ENCODE results near the gene MEX3D.

Gene MEX3D

DNA sequence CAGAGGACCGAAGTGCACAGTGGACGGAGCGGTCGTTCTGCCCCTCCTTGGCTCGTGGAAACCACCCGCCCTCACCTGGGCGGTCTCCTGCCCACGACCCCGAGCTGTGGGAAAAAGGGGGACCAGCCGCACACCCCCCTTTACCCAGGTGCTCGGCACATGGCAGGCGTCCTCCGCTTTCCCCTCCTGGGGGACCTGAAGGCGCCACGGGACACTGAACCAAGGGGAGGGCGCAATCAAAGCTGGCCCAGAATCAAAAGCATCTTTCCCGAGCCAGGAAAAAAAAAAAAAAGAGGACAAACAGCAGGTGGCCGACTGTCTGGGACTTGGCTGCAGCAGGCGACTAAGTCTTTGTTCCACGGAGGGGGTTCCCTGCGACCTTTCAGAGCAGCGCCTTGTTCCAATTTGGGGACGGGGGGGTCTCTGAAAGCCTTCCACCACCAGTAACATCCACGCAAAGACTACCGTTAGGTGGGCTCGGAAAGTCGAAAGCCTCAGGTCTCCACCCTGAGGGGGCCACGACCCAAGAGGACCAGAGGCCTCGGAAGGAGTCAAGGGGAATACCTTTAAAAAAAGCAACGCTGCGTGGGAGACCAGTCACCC lies 23.4 kb upstream of the MEX3D start:
- Histone ChIP-seq H3K4me3 (ENCODE audit: low read length) (peak overlapping the region; percentile 63), H3K9me3 (ENCODE audit: control insufficient read depth, low read length) (no peaks in the 10 kb centered on the region), H3K27me3 (ENCODE audit: control insufficient read depth, insufficient read depth, low read length) (no peaks in the 10 kb centered on the region), H3K36me3 (ENCODE audit: control insufficient read depth, insufficient read depth, low read length) (no peaks in the 10 kb centered on the region), H3K4me1 (ENCODE audit: control insufficient read depth, insufficient read depth, low read length) (peaks cover 17% of the 10 kb centered on the region), H3K9ac (ENCODE audit: low read length) (peak overlapping the region; percentile 88)

DNA sequence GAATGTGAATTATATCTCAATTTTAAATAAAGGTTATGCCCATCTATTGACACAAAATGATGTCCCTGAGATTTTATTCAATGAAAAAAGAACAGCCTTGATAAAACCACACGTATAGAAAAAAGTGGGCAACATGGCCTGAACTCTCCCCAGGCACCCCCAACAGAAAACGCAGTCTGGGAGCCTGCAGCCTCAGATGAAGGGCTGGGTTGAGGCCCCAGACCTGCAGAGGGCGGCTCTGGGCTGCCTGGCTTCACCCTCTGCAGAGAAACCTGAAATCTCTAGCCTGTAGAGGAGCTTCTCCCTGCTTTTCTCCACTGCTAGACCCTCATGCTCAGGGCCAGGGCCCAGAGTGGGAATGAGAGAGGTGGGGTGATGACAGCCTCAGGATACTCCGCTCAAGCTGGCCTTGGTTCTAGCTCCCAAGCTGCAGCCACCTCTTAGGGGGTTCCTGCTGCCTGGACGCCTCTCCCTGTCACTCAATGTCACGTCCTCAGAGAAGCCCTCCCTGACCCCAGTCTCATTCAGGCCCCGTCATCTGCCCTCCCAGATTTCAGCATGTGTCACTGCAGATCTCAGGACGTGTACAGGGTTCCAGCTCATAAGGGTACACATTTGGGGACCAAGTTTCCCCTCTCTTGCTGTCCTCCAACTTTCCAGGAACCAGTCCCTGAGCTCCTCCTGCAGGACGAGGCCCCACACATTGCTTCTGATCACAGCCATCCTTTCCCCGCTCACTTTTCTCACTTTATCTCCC lies 22.7 kb upstream of the MEX3D start:
- Histone ChIP-seq H3K9ac (ENCODE audit: low read length) (peak overlapping the region; percentile 88), H3K4me1 (ENCODE audit: control insufficient read depth, insufficient read depth, low read length) (peaks cover 17% of the 10 kb centered on the region), H3K4me3 (ENCODE audit: low read length) (no peak overlapping the region), H3K36me3 (ENCODE audit: control insufficient read depth, insufficient read depth, low read length) (no peaks in the 10 kb centered on the region), H3K9me3 (ENCODE audit: control insufficient read depth, low read length) (no peaks in the 10 kb centered on the region), H3K27me3 (ENCODE audit: control insufficient read depth, insufficient read depth, low read length) (no peaks in the 10 kb centered on the region)

DNA sequence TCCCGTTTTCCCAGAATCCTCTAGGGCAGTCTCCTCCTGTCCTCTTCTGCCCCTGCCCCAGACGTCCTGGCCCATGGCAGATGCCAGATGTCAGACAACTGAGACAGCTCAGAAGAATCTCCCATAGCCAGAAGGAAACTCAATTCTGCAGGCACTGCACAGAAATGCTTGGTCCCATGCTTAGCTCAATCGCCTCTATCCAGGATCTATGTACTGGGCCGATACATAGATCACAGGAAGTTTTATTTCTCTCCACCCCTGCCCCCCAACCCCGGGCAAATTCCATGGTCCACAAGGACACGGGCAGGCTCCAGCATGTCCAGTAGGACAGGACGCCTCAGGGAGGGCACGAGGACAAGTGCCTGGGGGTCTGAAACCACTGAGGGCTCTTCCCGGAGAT lies 19.7 kb upstream of the MEX3D start:
- Histone ChIP-seq H3K9ac (ENCODE audit: low read length) (no peak overlapping the region), H3K9me3 (ENCODE audit: control insufficient read depth, low read length) (no peaks in the 10 kb centered on the region), H3K27me3 (ENCODE audit: control insufficient read depth, insufficient read depth, low read length) (no peaks in the 10 kb centered on the region), H3K36me3 (ENCODE audit: control insufficient read depth, insufficient read depth, low read length) (no peaks in the 10 kb centered on the region), H3K4me1 (ENCODE audit: control insufficient read depth, insufficient read depth, low read length) (peaks cover 9% of the 10 kb centered on the region), H3K4me3 (ENCODE audit: low read length) (no peak overlapping the region)

DNA sequence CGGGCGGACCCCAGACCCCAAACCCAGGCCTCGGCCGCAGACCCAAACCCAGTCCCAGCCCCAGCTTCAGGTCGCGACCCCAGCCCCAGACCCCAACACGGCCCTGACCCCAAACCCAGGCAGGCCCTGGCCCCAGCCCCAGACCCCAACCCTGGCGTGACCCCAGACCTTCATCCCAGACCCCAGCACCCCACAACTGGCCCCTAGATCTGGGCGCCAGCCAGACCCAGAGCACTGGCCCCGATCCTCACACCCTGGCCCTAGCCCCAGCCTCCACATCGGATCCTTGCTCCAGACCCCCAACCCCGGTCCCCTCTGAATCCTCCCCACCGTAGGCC lies 17.1 kb upstream of the MEX3D start:
- Histone ChIP-seq H3K9me3 (ENCODE audit: control insufficient read depth, low read length) (no peaks in the 10 kb centered on the region), H3K4me1 (ENCODE audit: control insufficient read depth, insufficient read depth, low read length) (no peaks in the 10 kb centered on the region), H3K36me3 (ENCODE audit: control insufficient read depth, insufficient read depth, low read length) (no peaks in the 10 kb centered on the region), H3K4me3 (ENCODE audit: low read length) (no peak overlapping the region), H3K27me3 (ENCODE audit: control insufficient read depth, insufficient read depth, low read length) (no peaks in the 10 kb centered on the region), H3K9ac (ENCODE audit: low read length) (no peak overlapping the region)

DNA sequence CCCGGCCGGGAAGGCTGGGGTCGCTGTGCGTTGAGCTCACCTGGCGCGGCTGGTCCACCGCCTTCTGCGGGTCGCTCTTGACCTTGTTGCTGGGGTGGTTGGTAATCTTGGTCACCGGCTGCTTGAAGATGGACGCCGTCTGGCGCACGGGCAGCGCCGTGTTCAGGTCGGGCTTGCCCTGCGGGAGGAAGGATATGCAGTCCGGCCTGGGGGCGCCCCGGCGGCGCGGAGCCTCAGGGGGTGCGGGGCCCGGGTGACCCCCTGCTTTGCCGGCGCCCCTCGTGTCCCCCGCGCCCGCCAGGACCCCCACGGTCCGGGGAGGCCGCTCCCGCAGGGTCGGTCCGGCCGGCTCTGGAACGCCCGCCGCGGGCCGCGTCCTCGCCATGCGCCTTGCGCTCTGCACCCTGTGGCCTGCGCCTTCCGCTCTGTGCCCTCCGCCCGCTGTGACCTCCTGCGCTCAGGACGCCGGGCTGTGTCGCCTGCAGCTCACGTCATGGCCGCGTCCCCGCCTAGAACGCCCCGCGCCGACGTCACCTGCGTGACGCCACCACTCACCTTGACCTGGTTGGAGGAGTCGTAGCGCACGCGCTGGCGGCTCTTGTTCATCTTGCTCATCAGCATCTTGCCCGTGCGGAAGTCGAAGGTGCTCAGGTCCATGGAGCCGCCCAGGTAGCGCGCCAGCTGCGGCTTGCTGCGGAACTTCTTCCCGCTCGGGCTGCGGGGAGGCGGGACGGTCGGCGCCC lies 16.5 kb upstream of the MEX3D start:
- no peak overlapping the region for H3K4me3 ChIP-seq (ENCODE audit: low read length)

DNA sequence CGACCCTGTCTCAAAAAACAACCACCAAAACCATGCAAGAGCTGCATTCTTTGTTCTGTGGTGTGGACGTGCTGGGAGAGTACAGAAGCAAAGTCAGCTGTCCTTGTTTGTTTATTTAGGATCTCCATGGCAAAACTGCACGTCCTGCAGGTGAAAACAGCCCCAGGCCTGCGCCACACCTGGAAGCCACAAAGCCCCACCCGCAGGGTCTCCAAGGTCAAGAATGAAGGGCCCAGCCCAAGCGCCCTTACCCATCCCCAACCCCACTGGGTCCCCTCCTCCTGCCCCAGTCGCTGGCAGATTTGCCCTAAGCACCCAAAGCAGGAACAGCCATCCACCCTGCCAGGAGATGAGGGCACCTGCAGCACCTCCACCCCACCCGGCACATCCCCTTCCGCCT lies 14.1 kb upstream of the MEX3D start:
- no peaks in the 10 kb centered on the region for H3K9me3 ChIP-seq (ENCODE audit: control insufficient read depth, low read length)
- no peak overlapping the region for H3K9ac ChIP-seq (ENCODE audit: low read length)
- H3K4me3 ChIP-seq (ENCODE audit: low read length): no peak overlapping the region
- H3K36me3 ChIP-seq (ENCODE audit: control insufficient read depth, insufficient read depth, low read length): no peaks in the 10 kb centered on the region
- H3K4me1 ChIP-seq (ENCODE audit: control insufficient read depth, insufficient read depth, low read length): no peaks in the 10 kb centered on the region
- H3K27me3 ChIP-seq (ENCODE audit: control insufficient read depth, insufficient read depth, low read length): no peaks in the 10 kb centered on the region

More for the DNA sequence above, 16.5 kb upstream of the MEX3D start:
- no peaks in the 10 kb centered on the region for H3K27me3 ChIP-seq (ENCODE audit: control insufficient read depth, insufficient read depth, low read length)
- H3K9me3 ChIP-seq (ENCODE audit: control insufficient read depth, low read length): no peaks in the 10 kb centered on the region
- H3K9ac ChIP-seq (ENCODE audit: low read length): no peak overlapping the region
- no peaks in the 10 kb centered on the region for H3K4me1 ChIP-seq (ENCODE audit: control insufficient read depth, insufficient read depth, low read length)
- H3K36me3 ChIP-seq (ENCODE audit: control insufficient read depth, insufficient read depth, low read length): no peaks in the 10 kb centered on the region

DNA sequence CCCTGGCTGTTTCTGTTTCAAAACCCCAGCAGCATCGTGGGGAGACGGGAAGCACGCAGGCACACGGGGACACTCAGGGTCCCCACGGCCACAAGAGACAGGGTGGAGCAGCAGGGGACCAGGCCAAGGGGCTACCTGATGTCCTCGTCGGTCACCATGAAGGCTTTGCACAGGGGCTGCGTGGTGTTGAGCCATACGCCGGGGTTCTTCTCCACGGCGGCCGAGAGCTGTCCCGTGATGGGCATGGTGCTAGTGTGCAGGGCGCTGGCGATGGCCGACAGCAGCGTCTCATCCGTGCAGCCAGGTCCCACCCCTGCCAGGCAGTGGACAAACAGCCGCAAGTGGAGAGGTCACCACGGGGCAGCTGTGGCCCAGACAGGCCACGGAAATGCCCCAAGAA lies 12.8 kb upstream of the MEX3D start:
- Histone ChIP-seq H3K27me3 (ENCODE audit: control insufficient read depth, insufficient read depth, low read length) (no peaks in the 10 kb centered on the region), H3K36me3 (ENCODE audit: control insufficient read depth, insufficient read depth, low read length) (no peaks in the 10 kb centered on the region), H3K4me3 (ENCODE audit: low read length) (no peak overlapping the region), H3K9me3 (ENCODE audit: control insufficient read depth, low read length) (no peaks in the 10 kb centered on the region), H3K9ac (ENCODE audit: low read length) (no peak overlapping the region), H3K4me1 (ENCODE audit: control insufficient read depth, insufficient read depth, low read length) (no peaks in the 10 kb centered on the region)

DNA sequence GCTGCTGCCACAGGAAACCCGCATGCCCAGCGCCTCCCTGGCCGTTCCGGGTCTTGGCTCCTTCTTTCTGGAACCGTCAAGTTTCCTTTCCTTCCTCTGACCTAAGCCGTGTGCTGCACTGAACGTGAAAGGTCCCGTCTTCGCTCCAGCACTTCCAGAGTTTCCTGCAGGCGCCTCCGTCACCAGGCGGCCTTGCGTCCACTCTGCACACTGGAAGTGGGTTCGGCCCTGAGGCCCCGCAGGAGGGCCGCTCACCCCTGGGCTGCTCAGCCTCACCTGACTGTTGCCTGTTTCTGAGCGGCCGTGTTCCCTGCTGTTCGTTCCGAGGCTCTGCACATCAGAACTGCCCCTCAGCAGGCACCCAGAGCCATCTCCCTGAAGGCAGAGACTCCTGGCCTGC lies 12.3 kb upstream of the MEX3D start:
- H3K27me3 ChIP-seq (ENCODE audit: control insufficient read depth, insufficient read depth, low read length): no peaks in the 10 kb centered on the region
- H3K9ac ChIP-seq (ENCODE audit: low read length): no peak overlapping the region
- no peaks in the 10 kb centered on the region for H3K4me1 ChIP-seq (ENCODE audit: control insufficient read depth, insufficient read depth, low read length)
- no peaks in the 10 kb centered on the region for H3K9me3 ChIP-seq (ENCODE audit: control insufficient read depth, low read length)
- no peak overlapping the region for H3K4me3 ChIP-seq (ENCODE audit: low read length)
- no peaks in the 10 kb centered on the region for H3K36me3 ChIP-seq (ENCODE audit: control insufficient read depth, insufficient read depth, low read length)

DNA sequence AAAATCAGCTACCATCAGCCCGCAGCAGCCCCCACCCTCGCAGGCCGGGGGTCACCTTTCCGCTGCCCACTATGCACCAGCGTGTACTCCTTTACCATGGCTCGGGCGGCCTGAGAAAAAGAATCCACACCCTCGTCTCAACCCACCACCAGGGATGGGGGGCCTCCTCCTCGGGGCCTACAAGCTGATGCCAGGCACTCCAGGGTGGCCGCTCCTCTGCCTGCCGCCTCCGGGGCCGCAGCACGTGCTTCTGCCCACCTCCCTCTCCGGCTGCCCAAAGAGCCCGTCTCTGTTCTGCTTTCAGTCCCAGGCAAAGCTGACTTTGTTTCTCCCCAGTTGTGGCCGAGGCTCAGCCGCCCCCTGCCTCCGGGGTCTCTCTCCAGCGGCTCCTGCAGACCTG lies 11.1 kb upstream of the MEX3D start:
- peaks cover 3% of the 10 kb centered on the region for H3K4me1 ChIP-seq (ENCODE audit: control insufficient read depth, insufficient read depth, low read length)
- H3K4me3 ChIP-seq (ENCODE audit: low read length): no peak overlapping the region
- H3K27me3 ChIP-seq (ENCODE audit: control insufficient read depth, insufficient read depth, low read length): no peaks in the 10 kb centered on the region
- no peak overlapping the region for H3K9ac ChIP-seq (ENCODE audit: low read length)
- no peaks in the 10 kb centered on the region for H3K36me3 ChIP-seq (ENCODE audit: control insufficient read depth, insufficient read depth, low read length)
- no peaks in the 10 kb centered on the region for H3K9me3 ChIP-seq (ENCODE audit: control insufficient read depth, low read length)

DNA sequence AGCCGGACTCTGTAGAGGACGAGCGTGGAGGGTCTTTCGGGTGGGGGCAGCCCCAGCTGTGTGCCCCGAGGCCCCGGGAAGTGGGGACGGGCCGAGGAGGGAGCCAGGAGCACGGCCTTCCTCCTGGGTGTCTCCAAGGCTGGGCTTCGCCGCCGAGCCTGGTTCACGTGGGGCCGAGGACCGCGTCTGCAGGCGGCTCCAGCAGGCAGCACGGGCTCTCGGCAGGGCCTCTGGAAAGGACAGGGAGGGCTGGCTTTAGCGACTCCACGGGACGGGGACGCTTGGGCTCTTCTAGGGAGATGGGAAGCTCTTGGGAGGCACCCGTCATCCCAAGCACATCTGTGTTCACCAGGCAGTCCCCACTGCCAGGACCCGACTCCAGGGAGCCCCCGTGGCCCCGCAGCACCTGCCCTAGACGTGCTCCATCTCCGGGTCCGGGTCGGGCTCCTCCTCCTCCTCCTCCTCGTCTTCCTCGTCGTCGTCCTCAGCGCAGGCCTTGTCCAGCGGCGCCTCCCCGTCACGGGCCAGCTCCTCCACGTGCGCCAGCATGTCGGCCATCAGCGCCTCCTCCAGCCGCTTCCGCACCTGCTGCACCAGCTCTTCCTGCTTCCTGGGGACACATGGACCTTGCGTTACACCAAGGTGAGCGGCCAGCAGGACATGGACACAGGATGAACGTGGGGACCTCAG lies 9.9 kb upstream of the MEX3D start:
- Histone ChIP-seq H3K36me3 (ENCODE audit: control insufficient read depth, insufficient read depth, low read length) (no peaks in the 10 kb centered on the region), H3K4me3 (ENCODE audit: low read length) (no peak overlapping the region), H3K4me1 (ENCODE audit: control insufficient read depth, insufficient read depth, low read length) (peaks cover 11% of the 10 kb centered on the region), H3K9me3 (ENCODE audit: control insufficient read depth, low read length) (no peaks in the 10 kb centered on the region), H3K27me3 (ENCODE audit: control insufficient read depth, insufficient read depth, low read length) (no peaks in the 10 kb centered on the region), H3K9ac (ENCODE audit: low read length) (no peak overlapping the region)

DNA sequence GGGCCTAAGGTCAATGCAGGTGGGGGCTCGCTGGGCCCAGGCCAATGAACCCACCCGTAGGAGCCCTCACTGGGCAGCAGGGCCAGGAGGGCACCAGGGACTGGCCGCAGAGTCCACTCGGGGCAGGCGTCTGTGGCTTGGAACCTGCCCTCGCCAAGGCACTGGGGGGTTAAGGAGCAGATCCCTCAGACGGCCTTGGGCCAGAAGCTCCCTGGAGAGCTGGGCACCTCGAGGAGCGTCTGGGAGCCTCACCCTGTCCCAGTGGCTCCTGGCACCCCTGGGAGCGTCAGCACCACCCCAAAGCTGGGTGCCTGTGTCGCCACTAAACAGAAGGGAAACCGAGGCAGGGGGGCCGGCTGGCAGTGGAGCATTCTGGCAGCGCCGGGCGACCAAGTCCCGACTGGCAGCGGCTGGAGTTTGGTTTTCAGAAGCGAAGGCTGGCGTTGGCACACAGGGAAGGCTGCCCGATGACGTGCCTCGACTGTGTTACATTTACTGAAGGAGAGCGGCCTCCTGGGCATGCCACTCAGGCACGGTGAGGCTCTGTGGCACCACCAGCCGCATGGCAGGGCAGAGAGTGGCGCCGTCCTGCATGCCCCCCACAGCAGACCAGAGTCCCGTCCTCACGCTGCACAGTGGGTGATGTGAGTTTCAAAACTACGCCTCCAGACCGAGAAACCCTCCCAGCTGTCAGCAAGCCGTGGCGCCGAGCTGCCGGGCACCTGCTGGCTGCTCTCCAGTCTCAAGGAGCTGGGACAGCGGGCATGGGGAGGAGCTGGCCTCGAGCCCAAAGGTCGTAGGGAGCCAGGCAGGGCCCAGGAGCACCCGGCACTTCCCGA lies 9.2 kb upstream of the MEX3D start:
- peaks cover 11% of the 10 kb centered on the region for H3K4me1 ChIP-seq (ENCODE audit: control insufficient read depth, insufficient read depth, low read length)

More for the DNA sequence above, 9.2 kb upstream of the MEX3D start:
- Histone ChIP-seq H3K27me3 (ENCODE audit: control insufficient read depth, insufficient read depth, low read length) (no peaks in the 10 kb centered on the region), H3K9me3 (ENCODE audit: control insufficient read depth, low read length) (no peaks in the 10 kb centered on the region), H3K4me3 (ENCODE audit: low read length) (no peak overlapping the region), H3K36me3 (ENCODE audit: control insufficient read depth, insufficient read depth, low read length) (no peaks in the 10 kb centered on the region), H3K9ac (ENCODE audit: low read length) (no peak overlapping the region)
